ENCODE results near the gene SMIM23.

- TF ChIP-seq NFRKB (IDR thresholded peaks at IDR 0.05) (no peak), PKNOX1 (IDR thresholded peaks at IDR 0.05) (no peak), LEF1 (IDR thresholded peaks at IDR 0.05; ENCODE audit: borderline replicate concordance) (no peak), FOXM1 (IDR thresholded peaks at IDR 0.05; ENCODE audit: borderline replicate concordance) (no peak), FOXK2 (IDR thresholded peaks at IDR 0.05) (no peak), SP1 (IDR thresholded peaks at IDR 0.05) (no peak), ELF4 (IDR thresholded peaks at IDR 0.05) (no peak), ARNT (IDR thresholded peaks at IDR 0.05) (no peak), CTBP1 (IDR thresholded peaks at IDR 0.05; ENCODE audit: borderline replicate concordance) (no peak), SUZ12 (IDR thresholded peaks at IDR 0.05) (no peak), FOXA1 (IDR thresholded peaks at IDR 0.05) (no peak), BHLHE40 (IDR thresholded peaks at IDR 0.05; ENCODE audit: borderline replicate concordance) (no peak)
Measured at GRCh38 chr5:171776213-171776612, 9.4 kb upstream of the SMIM23 start.

Data from HEK293T (cell line).